WTC11 (cell line): ENCODE results near the gene MAML2. TPM values are rescaled to one million over a fixed set of nuclear protein-coding genes. Genes with fewer than 3 reads are reported as not detected.

ENCODE experiments used
- ATAC-seq: fragments of 200-7000 bp; cut with Tn5 transposase; 2 replicates; pipeline ENCODE4 v1.10.0; 2021; ENCODE audit warnings: mild to moderate bottlenecking, moderate library complexity
- CTCF ChIA-PET: fragments of 300-600 bp; sonication (Branson Sonifier 250); formaldehyde crosslinking; loops from one replicate; lab custom pipeline; 2021; ENCODE audit warnings: antibody characterized with exemption; lab: Charles Lee
- POLR2A ChIA-PET: fragments of 350-600 bp; sonication (Branson Sonifier 250); formaldehyde crosslinking; loops from one replicate; lab custom pipeline; 2021; ENCODE audit warnings: antibody characterized with exemption; lab: Charles Lee
- DNase-seq: peaks from one replicate; pipeline ENCODE4 v3.0.0; 2021; ENCODE audit warnings: low spot score
- H3K27ac Mint-ChIP-seq: 2 replicates; pipeline ENCODE4 v1.8.0; 2021; ENCODE audit warnings: mixed read lengths
- H3K27me3 Mint-ChIP-seq: 2 replicates; pipeline ENCODE4 v1.8.0; 2021; ENCODE audit warnings: low read depth, mild to moderate bottlenecking, moderate library complexity, mixed read lengths
- H3K36me3 Mint-ChIP-seq: 2 replicates; pipeline ENCODE4 v1.8.0; 2021; ENCODE audit warnings: mixed read lengths
- H3K4me1 Mint-ChIP-seq: 2 replicates; pipeline ENCODE4 v1.8.0; 2022; ENCODE audit warnings: mixed read lengths
- H3K4me3 Mint-ChIP-seq: 2 replicates; pipeline ENCODE4 v1.8.0; 2021; ENCODE audit warnings: mild to moderate bottlenecking, moderate library complexity, mixed read lengths
- H3K9me3 Mint-ChIP-seq: 2 replicates; pipeline ENCODE4 v1.8.0; 2021; ENCODE audit warnings: mixed read lengths
- CREB1 ChIP-seq: sonication (generic); formaldehyde crosslinking; IDR thresholded peaks from 2 replicates; pipeline ENCODE4 v1.8.0; 2023; ENCODE audit warnings: mild to moderate bottlenecking, missing genetic modification reagents
- ETV6 ChIP-seq: sonication (generic); formaldehyde crosslinking; IDR thresholded peaks from 2 replicates; pipeline ENCODE4 v1.8.1; 2022; ENCODE audit warnings: mild to moderate bottlenecking, missing genetic modification reagents
- FOXJ3 ChIP-seq: sonication (generic); formaldehyde crosslinking; IDR thresholded peaks from 2 replicates; pipeline ENCODE4 v1.9.0; 2021; ENCODE audit warnings: missing genetic modification reagents, mild to moderate bottlenecking, borderline replicate concordance
- FOXK1 ChIP-seq: sonication (generic); formaldehyde crosslinking; IDR thresholded peaks from 2 replicates; pipeline ENCODE4 v1.8.0; 2022; ENCODE audit warnings: mild to moderate bottlenecking, moderate library complexity, missing genetic modification reagents
- GRHL2 ChIP-seq: fragments of 250-450 bp; sonication (Bioruptor Pico); IDR thresholded peaks from 2 replicates; pipeline ENCODE4 v1.8.0; 2022; ENCODE audit warnings: mild to moderate bottlenecking, moderate library complexity; ENCODE audit not compliant: insufficient replicate concordance, severe bottlenecking
- HMGA2 ChIP-seq: fragments of 250-450 bp; sonication (Bioruptor Pico); IDR thresholded peaks from 2 replicates; pipeline ENCODE4 v1.4.0; 2021; ENCODE audit warnings: mild to moderate bottlenecking, moderate library complexity
- NR2C2 ChIP-seq: sonication (generic); formaldehyde crosslinking; IDR thresholded peaks from 2 replicates; pipeline ENCODE4 v1.8.0; 2022; ENCODE audit warnings: mild to moderate bottlenecking, missing genetic modification reagents
- SMAD4 ChIP-seq: sonication (generic); formaldehyde crosslinking; IDR thresholded peaks from 2 replicates; pipeline ENCODE4 v1.8.0; 2022; ENCODE audit warnings: mild to moderate bottlenecking, missing genetic modification reagents
- SOX15 ChIP-seq: fragments of 250-450 bp; sonication (Bioruptor Pico); IDR thresholded peaks from 2 replicates; pipeline ENCODE4 v1.9.0; 2021; ENCODE audit warnings: mild to moderate bottlenecking
- SP1 ChIP-seq: sonication (generic); formaldehyde crosslinking; conservative IDR thresholded peaks from 2 replicates; pipeline ENCODE4 v1.8.1; 2022; ENCODE audit warnings: missing genetic modification reagents
- TCF7 ChIP-seq: sonication (generic); formaldehyde crosslinking; IDR thresholded peaks from 2 replicates; pipeline ENCODE4 v1.8.0; 2022; ENCODE audit warnings: mild to moderate bottlenecking, low read depth, missing genetic modification reagents, moderate library complexity
- TP53 ChIP-seq: sonication (generic); formaldehyde crosslinking; IDR thresholded peaks from 2 replicates; pipeline ENCODE4 v1.8.1; 2023; ENCODE audit warnings: mild to moderate bottlenecking, missing genetic modification reagents
- ZNF396 ChIP-seq: fragments of 250-450 bp; sonication (Bioruptor Pico); IDR thresholded peaks from 2 replicates; pipeline ENCODE4 v1.8.0; 2021; ENCODE audit warnings: mild to moderate bottlenecking, moderate library complexity, borderline replicate concordance
- ZNF423 ChIP-seq: fragments of 250-450 bp; sonication (Bioruptor Pico); IDR thresholded peaks from 2 replicates; pipeline ENCODE4 v2.1.2; 2022; ENCODE audit warnings: mild to moderate bottlenecking, moderate library complexity
- total RNA-seq: library from RNA; stranded (reverse); gene quantifications from 3 replicates; pipeline ENCODE4 v1.2.3, GENCODE V29; 2021
- TF ChIP-seq, protein P1 (sequence below): sonication (generic); formaldehyde crosslinking; IDR thresholded peaks from 2 replicates; pipeline ENCODE4 v1.8.1; 2023; ENCODE audit warnings: mild to moderate bottlenecking, missing genetic modification reagents, moderate library complexity
- TF ChIP-seq, protein P2 (sequence below): sonication (generic); formaldehyde crosslinking; IDR thresholded peaks from 2 replicates; pipeline ENCODE4 v1.8.0; 2023; ENCODE audit warnings: mild to moderate bottlenecking, missing genetic modification reagents
- TF ChIP-seq, protein P3 (sequence below): sonication (generic); formaldehyde crosslinking; IDR thresholded peaks from 2 replicates; pipeline ENCODE4 v1.8.1; 2022; ENCODE audit warnings: mild to moderate bottlenecking, moderate library complexity, missing genetic modification reagents
- TF ChIP-seq, protein P4 (sequence below): sonication (generic); formaldehyde crosslinking; IDR thresholded peaks from 2 replicates; pipeline ENCODE4 v1.8.1; 2023; ENCODE audit warnings: mild to moderate bottlenecking, missing genetic modification reagents
- TF ChIP-seq, protein P5 (sequence below): sonication (generic); formaldehyde crosslinking; conservative IDR thresholded peaks from 2 replicates; pipeline ENCODE4 v1.8.1; 2022; ENCODE audit warnings: mild to moderate bottlenecking, missing genetic modification reagents
- TF ChIP-seq, protein P6 (sequence below): fragments of 250-450 bp; sonication (Bioruptor Pico); IDR thresholded peaks from 2 replicates; pipeline ENCODE4 v2.1.2; 2022; ENCODE audit warnings: mild to moderate bottlenecking, moderate library complexity
- TF ChIP-seq, protein P7 (sequence below): sonication (generic); formaldehyde crosslinking; IDR thresholded peaks from 2 replicates; pipeline ENCODE4 v1.8.0; 2023; ENCODE audit warnings: missing genetic modification reagents, mild to moderate bottlenecking, borderline replicate concordance

Gene MAML2
- total RNA-seq, 1 experiment from 2014 or later: 8.1 TPM

DNA sequence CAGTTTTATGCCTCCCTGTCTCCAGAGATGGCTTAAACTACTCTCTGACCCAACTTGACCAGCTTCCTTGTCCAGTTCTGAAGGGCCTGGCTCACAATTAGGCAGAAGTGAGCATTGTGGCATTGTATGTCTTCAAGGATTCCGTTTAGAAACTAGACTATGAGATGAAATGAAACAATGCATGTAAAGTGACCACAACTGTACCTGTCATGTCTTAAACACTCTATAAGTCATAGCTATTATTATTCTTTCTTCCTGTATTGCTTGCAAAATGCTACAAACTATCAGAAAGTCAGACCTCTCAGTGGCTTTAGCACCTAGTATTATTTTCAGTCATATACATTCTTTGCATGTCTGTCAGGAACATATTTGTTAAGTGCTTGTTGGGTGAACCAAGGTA is 291.2 kb downstream of the MAML2 start:
- H3K9me3 Mint-ChIP-seq: peaks cover 4% of the 10 kb centered on the region
- H3K27me3 Mint-ChIP-seq: no peaks in the 10 kb centered on the region
- POLR2A ChIA-PET: no interaction called here
- no peak for ATAC-seq
- no peak for TF ChIP-seq FOXK1 (CRISPR knock-in tag)
- TF ChIP-seq, protein P1, sequence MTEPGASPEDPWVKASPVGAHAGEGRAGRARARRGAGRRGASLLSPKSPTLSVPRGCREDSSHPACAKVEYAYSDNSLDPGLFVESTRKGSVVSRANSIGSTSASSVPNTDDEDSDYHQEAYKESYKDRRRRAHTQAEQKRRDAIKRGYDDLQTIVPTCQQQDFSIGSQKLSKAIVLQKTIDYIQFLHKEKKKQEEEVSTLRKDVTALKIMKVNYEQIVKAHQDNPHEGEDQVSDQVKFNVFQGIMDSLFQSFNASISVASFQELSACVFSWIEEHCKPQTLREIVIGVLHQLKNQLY (CRISPR knock-in tag): no peak
- TF ChIP-seq ZNF396: no peak
- TF ChIP-seq ZNF423 (CRISPR knock-in tag): no peak
- TF ChIP-seq SMAD4 (CRISPR knock-in tag): no peak
- no peak for TF ChIP-seq SOX15
- no peak for TF ChIP-seq TP53 (CRISPR knock-in tag)
- TF ChIP-seq, protein P2, sequence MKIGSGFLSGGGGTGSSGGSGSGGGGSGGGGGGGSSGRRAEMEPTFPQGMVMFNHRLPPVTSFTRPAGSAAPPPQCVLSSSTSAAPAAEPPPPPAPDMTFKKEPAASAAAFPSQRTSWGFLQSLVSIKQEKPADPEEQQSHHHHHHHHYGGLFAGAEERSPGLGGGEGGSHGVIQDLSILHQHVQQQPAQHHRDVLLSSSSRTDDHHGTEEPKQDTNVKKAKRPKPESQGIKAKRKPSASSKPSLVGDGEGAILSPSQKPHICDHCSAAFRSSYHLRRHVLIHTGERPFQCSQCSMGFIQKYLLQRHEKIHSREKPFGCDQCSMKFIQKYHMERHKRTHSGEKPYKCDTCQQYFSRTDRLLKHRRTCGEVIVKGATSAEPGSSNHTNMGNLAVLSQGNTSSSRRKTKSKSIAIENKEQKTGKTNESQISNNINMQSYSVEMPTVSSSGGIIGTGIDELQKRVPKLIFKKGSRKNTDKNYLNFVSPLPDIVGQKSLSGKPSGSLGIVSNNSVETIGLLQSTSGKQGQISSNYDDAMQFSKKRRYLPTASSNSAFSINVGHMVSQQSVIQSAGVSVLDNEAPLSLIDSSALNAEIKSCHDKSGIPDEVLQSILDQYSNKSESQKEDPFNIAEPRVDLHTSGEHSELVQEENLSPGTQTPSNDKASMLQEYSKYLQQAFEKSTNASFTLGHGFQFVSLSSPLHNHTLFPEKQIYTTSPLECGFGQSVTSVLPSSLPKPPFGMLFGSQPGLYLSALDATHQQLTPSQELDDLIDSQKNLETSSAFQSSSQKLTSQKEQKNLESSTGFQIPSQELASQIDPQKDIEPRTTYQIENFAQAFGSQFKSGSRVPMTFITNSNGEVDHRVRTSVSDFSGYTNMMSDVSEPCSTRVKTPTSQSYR (CRISPR knock-in tag): no peak
- TF ChIP-seq, protein P3, sequence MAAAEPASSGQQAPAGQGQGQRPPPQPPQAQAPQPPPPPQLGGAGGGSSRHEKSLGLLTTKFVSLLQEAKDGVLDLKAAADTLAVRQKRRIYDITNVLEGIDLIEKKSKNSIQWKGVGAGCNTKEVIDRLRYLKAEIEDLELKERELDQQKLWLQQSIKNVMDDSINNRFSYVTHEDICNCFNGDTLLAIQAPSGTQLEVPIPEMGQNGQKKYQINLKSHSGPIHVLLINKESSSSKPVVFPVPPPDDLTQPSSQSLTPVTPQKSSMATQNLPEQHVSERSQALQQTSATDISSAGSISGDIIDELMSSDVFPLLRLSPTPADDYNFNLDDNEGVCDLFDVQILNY (CRISPR knock-in tag): no peak
- no peak for TF ChIP-seq CREB1
- TF ChIP-seq, protein P4, sequence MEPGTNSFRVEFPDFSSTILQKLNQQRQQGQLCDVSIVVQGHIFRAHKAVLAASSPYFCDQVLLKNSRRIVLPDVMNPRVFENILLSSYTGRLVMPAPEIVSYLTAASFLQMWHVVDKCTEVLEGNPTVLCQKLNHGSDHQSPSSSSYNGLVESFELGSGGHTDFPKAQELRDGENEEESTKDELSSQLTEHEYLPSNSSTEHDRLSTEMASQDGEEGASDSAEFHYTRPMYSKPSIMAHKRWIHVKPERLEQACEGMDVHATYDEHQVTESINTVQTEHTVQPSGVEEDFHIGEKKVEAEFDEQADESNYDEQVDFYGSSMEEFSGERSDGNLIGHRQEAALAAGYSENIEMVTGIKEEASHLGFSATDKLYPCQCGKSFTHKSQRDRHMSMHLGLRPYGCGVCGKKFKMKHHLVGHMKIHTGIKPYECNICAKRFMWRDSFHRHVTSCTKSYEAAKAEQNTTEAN (CRISPR knock-in tag): no peak
- TF ChIP-seq, protein P5, sequence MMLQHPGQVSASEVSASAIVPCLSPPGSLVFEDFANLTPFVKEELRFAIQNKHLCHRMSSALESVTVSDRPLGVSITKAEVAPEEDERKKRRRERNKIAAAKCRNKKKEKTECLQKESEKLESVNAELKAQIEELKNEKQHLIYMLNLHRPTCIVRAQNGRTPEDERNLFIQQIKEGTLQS (CRISPR knock-in tag): no peak
- TF ChIP-seq, protein P6, sequence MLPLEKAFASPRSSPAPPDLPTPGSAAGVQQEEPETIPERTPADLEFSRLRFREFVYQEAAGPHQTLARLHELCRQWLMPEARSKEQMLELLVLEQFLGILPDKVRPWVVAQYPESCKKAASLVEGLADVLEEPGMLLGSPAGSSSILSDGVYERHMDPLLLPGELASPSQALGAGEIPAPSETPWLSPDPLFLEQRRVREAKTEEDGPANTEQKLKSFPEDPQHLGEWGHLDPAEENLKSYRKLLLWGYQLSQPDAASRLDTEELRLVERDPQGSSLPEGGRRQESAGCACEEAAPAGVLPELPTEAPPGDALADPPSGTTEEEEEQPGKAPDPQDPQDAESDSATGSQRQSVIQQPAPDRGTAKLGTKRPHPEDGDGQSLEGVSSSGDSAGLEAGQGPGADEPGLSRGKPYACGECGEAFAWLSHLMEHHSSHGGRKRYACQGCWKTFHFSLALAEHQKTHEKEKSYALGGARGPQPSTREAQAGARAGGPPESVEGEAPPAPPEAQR (CRISPR knock-in tag): no peak
- no peak for TF ChIP-seq GRHL2 (CRISPR knock-in tag)
- H3K36me3 Mint-ChIP-seq: no peaks in the 10 kb centered on the region
- no peak overlapping the region for H3K4me3 Mint-ChIP-seq
- no peak overlapping the region for H3K27ac Mint-ChIP-seq
- DNase-seq: no peak
- peaks cover 30% of the 10 kb centered on the region for H3K4me1 Mint-ChIP-seq
- CTCF ChIA-PET: interaction anchor here (1.5 kb wide), 1 partner anchor 342 kb away, joined by 4 read pairs; no protein-coding TSS in a partner anchor

DNA sequence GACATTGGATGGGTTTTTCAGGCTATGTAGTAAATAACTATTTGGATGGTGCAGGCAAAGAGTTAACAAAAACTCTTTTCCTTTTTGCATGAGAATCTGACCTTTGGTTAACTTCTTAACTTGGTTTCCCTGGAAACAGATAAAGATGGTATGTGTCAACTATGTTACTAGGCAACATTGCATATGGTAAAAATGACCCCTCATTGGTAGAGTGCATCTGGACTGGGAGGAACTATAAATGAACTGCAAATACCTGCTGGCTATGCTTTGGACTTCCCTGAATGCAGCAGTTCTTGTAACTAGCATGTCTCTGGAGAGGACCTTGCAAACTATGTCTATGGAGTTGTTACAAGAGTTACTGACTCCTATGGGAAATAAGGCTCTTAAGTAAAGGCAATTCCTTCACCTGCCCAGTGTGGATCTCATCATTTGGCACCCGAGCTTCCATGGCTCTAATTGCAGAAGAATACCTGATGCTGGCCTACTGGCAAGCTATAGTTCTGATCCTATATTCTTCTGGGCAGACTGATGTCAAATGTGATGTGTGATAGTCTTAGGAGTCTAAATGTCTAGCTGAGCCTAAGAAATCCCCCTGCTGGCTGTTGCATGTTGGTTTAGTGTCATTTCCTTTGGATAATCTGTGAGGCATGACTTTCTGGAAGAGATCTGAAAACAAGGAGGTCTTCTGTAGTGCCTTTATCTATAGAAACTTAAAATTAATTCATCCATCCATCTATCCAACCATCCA is 292.4 kb downstream of the MAML2 start:
- no peak for ATAC-seq
- no peak for DNase-seq
- CTCF ChIA-PET: interaction anchor here (1.5 kb wide), 1 partner anchor 344 kb away, joined by 4 read pairs; no protein-coding TSS in a partner anchor
- POLR2A ChIA-PET: interaction anchor here (0.5 kb wide), 1 partner anchor 171 kb away, joined by 3 read pairs; no protein-coding TSS in a partner anchor
- peaks cover 4% of the 10 kb centered on the region for H3K9me3 Mint-ChIP-seq
- H3K4me3 Mint-ChIP-seq: no peak overlapping the region
- peaks cover 30% of the 10 kb centered on the region for H3K4me1 Mint-ChIP-seq
- H3K27ac Mint-ChIP-seq: no peak overlapping the region
- H3K36me3 Mint-ChIP-seq: no peaks in the 10 kb centered on the region
- H3K27me3 Mint-ChIP-seq: no peaks in the 10 kb centered on the region
- TF ChIP-seq FOXJ3 (CRISPR knock-in tag) (no peak), ZNF423 (CRISPR knock-in tag) (no peak), ETV6 (CRISPR knock-in tag) (no peak), NR2C2 (CRISPR knock-in tag) (no peak), GRHL2 (CRISPR knock-in tag) (no peak), TCF7 (CRISPR knock-in tag) (no peak), HMGA2 (CRISPR knock-in tag) (no peak), SP1 (CRISPR knock-in tag) (no peak)
- TF ChIP-seq, protein P7, sequence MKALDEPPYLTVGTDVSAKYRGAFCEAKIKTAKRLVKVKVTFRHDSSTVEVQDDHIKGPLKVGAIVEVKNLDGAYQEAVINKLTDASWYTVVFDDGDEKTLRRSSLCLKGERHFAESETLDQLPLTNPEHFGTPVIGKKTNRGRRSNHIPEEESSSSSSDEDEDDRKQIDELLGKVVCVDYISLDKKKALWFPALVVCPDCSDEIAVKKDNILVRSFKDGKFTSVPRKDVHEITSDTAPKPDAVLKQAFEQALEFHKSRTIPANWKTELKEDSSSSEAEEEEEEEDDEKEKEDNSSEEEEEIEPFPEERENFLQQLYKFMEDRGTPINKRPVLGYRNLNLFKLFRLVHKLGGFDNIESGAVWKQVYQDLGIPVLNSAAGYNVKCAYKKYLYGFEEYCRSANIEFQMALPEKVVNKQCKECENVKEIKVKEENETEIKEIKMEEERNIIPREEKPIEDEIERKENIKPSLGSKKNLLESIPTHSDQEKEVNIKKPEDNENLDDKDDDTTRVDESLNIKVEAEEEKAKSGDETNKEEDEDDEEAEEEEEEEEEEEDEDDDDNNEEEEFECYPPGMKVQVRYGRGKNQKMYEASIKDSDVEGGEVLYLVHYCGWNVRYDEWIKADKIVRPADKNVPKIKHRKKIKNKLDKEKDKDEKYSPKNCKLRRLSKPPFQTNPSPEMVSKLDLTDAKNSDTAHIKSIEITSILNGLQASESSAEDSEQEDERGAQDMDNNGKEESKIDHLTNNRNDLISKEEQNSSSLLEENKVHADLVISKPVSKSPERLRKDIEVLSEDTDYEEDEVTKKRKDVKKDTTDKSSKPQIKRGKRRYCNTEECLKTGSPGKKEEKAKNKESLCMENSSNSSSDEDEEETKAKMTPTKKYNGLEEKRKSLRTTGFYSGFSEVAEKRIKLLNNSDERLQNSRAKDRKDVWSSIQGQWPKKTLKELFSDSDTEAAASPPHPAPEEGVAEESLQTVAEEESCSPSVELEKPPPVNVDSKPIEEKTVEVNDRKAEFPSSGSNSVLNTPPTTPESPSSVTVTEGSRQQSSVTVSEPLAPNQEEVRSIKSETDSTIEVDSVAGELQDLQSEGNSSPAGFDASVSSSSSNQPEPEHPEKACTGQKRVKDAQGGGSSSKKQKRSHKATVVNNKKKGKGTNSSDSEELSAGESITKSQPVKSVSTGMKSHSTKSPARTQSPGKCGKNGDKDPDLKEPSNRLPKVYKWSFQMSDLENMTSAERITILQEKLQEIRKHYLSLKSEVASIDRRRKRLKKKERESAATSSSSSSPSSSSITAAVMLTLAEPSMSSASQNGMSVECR (CRISPR knock-in tag): no peak
